SH-SY5Y (cell line): Measurements from ENCODE around the gene AOPEP.

Experiments
- GATA2 ChIP-seq: IDR thresholded peaks from 2 replicates; pipeline ENCODE4 v1.6.1; 2011; ENCODE audit warnings: mild to moderate bottlenecking, low read depth, low read length
- GATA3 ChIP-seq: IDR thresholded peaks from 2 replicates; pipeline ENCODE4 v1.6.1; 2011; ENCODE audit warnings: low read depth, mild to moderate bottlenecking, low read length, moderate library complexity

DNA sequence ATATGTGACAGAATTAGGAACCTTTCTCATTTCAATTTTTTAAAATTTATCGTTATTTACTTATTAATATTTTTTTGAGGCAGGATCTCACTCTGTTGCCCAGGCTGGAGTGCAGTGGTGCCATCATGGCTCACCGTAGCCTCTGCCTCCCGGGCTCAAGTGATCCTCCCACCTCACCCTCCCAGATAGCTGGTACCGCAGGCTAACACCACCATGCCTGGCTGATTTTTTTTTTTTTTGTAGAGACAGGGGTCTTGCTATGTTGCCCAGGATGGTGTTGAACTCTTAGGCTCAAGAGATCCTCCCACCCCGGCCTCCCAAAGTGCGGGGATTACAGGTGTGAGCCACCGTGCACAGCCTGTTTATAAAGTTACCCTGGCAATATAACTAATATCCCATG is 275.2 kb downstream of the AOPEP start:
- no peak for TF ChIP-seq GATA3
- no peak for TF ChIP-seq GATA2
